Stimulated activated CD8-positive, alpha-beta memory T cell treated with anti-CD3 and anti-CD28 coated beads, Interleukin-15, amount 100 ng/mL, for 1 hour (primary cell): ENCODE results near the gene SPRYD7.
"Not testable (repeated sequence)": the region's sequence is repeated elsewhere in the genome, so short reads cannot be mapped to it uniquely, and the experiment has no call there.

Experiments
- DNase-seq: peaks from one replicate; pipeline ENCODE4 v3.0.0-alpha.2; 2020; ENCODE audit warnings: low read depth

Gene SPRYD7

DNA sequence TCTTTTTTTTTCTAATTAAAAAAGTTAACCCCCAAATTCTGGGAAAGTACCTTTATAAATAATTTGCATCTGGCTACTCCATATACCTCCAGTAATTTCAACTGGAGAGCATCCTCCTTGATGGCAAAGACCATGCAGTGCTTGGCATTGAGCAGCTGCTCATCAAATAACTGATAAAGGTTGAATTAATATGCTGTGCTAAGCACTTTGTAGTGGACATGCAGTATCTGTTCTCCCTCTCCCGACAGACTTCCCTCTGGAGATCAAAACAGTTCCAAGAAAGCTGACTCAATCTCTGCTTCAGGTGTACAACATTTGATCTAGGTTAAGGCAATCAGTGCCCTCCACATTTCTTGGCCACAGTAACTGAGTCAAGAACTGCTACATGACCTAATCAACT is 3.3 kb downstream of the SPRYD7 start:
- DNase-seq: no peak

DNA sequence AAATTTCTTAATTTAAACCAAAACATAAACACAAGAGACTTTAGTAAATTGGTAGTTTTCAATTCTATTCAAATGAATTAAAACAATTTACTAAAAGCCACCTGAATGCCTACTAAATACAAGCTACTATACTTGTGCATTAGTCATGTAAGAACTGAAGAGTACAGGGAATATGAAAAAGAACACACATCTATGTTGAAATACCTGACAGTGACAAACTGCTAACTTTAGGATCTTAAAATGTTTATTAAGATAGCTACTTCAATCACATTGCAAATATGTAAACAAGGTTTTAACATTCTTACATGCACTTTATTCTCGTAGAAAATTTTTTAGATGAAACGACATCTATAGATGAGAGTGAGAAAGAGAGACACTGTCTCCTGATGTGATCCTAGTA is 4.1 kb downstream of the SPRYD7 start:
- no peak for DNase-seq

DNA sequence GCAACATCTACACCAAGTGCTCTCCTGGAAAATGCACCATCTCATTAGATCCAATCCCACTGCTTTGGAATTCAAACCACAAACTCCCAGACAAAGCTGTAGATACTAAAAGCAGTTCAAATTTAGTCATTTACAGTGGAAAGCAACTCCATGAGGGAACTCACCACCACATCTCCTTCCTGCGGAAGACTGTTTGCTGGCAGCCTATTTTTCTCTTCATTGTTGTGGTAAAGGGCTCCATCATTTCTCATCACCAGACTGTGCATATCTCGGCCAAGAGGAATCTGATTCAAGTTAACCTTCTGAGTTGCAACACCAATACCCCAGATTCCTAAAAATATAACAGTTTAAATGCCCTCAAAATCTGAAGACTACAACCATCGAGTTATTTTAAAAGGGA is 8.4 kb downstream of the SPRYD7 start:
- DNase-seq: no peak

DNA sequence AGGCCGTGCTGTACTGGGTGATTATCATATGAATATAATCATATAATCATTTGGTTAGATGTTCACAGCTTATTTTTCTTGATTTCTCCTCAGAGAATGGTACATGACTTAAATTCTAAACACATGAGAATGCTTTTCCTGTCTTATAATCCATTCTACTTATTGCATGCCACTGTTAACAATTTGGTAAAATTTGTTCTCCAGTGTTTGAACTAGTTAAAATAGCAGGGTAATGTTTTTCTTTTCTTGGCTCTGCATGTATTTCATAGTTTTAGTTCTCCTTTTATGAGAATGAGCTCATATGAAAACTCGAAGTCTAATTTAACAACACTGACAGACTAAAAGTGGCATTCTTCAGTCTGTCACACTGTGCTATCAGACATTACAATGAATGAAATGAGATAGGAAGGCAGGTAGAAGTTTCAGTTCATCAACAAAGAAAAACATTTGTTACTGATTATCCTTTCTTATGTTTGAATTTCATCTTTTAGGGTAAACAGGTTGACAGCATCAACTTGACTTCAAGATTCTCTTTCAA is 10.2 kb downstream of the SPRYD7 start:
- no peak for DNase-seq

DNA sequence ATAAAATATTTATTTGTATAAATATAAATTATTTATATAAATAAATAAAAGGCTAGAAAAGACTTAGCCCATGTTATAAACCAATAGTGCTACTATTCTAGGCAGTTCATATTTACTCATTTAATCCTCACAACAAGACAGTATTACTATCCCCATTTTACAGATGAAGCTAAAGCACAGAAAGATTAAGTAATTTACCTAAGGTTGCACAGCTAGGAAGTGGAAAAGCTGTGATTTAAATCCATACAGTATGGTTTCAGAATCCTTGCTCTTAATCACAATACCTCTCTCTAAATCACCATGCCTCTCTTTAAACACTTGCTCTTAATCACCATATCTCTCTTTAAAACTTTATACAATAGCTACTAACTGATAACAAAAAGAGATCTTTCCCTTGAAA is 13.8 kb downstream of the SPRYD7 start:
- no peak for DNase-seq

DNA sequence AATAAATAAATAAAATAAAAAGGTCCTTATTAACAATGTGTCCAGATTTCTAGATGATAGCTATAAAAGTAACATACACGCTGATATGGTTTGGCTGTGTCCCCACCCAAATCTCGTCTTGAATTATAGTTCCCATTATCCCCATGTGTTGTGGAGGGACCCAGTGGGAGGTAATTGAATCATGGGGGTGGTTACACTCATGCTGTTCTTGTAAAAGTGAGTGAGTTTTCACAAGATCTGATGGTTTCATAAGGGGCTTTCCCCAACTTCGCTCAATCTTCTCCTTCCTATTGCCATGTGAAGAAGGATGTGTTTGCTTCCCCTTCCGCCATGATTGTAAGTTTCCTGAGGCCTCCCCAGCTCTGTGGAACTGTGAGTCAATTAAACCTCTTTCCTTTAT is 15.2 kb downstream of the SPRYD7 start:
- DNase-seq: not testable (repeated sequence)

DNA sequence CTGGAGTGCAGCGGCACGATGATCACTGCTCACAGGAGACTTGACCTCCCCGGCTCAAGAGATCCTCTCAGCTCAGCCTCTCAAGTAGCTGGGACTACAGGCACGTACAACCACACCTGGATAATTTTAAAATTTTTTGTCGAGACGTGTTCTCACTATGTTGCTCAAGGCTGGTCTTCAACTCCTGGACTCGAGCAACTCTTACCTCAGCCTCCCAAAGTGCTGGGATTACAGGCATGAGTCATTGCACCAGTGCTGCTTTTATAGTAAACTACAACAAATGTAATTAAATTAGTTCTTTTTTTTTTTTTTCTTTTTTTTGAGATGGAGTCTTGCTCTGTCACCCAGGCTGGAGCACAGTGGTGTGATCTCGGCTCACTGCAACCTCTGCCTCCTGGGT is 18.0 kb downstream of the SPRYD7 start:
- not testable (repeated sequence) for DNase-seq

DNA sequence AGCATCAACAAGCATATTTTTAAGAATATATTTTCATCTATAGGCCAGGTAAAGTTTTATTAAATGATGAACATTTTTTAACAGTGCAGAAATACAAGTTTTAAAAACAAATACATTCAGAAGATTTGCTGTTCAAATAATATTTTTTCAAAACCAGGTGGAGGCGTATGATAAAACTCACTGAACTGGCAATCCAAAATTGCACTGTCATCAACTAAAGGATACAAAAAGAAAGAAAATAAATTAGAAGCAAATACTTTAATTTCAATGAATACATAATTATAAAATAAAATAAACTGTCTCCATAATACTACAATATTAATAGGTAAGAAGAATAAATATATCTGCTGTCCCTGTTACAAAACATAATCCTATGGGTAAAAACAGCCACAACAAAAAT is 21.2 kb downstream of the SPRYD7 start:
- no peak for DNase-seq

DNA sequence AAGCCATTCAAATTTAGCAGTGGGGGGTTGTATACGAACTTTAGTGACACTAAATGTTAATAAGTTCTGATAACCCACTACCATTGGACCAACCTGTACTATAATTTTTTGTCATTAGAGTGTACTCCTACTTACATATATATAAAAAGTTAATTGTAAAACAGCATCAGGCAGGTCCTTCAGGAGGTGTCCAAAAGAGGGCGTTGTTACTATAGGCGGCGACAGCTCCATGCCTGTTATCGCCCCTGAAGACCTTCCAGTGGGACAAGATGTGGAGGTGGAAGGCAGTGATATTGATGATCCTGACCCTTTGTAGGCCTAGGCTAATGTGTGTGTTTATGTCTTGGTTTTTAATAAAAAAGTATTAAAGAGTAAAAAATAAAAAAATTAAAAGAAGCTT is 27.5 kb downstream of the SPRYD7 start:
- DNase-seq: no peak

DNA sequence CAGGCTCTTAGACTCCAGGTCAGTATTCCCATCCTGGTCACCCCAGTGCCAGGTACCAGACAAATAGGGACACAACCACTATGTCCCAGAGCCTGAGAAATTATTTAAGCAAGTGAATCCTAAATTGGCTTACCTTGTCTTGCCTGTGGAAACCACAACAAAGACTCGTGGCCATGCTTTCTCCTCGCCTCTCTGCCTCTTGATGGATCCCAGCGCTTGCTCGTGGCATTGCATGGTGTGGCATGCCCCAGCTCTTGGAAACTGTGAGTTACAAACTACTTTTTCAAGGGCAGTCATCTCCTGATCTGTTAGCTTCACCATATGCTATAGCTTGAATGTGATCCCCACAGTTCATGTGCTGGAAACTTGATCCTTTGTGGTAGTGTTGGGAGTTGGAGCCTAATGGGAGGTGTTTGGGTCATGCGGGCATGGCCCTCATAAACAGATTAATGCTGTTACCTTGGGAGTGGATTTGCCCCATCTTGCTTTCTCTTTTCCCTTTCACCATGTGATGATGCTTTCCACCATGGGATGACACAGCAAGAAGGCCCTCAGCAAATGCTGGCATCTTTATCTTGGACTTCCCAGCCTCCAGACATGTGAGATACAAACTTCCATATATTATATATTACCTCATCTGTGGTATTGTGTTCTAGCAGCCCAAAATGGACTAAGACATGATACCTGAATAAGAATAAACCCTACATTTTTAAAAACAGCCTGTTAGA is 31.2 kb downstream of the SPRYD7 start:
- DNase-seq: no peak

DNA sequence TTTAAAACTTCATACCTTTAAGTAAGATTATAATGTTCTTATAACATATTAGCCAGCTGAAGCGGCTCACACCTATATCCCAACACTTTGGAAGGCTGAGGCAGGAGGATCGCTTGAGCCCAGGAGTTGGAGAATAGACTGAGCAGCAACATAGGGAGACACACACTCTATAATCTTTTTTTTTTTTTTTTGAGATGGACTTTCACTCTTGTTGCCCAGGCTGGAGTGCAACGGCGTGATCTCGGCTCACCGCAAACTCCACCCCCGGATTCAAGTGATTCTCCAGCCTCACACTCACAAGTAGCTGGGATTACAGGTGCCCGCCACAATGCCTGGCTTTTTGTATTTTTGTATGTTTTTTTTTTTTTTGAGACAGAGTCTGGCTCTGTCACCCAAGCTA is 37.3 kb downstream of the SPRYD7 start:
- no peak for DNase-seq

DNA sequence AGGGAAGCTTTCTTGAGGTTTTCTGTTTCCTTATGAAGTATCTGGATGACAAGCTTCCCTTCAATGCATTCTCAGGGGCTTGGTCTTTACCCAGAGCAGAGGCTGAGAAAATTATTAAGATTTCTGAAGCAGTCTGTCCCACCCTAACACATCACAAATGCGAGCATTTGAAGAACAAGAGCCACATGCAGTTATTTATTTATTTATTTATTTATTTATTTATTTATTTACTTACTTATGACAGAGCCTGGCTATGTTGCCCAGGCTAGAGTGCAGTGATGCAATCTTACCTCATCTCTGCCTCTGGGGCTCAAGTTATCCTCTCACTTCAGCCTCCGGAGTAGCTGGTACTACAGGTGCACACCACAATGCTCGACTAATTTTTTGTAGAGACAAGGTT is 38.4 kb downstream of the SPRYD7 start:
- no peak for DNase-seq

DNA sequence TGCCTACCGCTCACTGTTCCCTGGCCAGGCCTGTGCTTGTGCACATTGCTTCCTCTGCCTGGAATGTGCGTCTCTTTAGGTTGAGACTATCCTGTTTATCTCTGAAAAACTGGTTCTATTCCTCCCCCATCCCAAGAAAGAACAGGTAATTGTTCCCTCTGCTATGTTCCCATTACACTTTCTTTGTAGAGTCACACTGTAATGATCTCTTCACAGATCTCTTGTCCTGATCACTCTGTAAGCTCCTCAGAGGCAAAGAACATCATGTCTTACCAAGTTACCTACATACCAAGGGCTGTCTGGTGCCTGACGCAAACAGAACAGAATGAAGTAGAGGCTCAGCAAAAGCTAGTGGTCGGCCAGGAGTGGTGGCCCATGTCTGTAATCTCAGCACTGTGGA is 40.3 kb downstream of the SPRYD7 start:
- DNase-seq: no peak

DNA sequence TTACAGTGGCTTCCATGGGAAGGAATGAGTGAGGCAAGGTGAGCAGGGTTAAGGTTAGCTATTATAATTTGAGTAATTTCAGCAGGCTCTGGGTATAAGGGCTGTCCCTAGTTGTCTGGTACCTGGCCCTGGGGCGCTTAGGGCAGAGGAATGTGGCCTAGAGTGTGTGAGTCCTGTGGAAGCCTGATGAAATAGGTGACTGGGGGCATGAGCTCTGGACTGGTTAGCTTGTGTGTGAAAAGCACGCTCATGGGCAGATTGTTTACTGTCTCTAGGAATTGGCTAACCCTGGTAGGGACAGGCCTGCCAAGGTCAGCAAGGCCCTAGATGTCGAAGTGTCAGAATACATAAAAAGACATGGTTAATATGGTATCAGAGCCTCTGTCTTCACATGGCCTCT is 42.5 kb downstream of the SPRYD7 start:
- no peak for DNase-seq

DNA sequence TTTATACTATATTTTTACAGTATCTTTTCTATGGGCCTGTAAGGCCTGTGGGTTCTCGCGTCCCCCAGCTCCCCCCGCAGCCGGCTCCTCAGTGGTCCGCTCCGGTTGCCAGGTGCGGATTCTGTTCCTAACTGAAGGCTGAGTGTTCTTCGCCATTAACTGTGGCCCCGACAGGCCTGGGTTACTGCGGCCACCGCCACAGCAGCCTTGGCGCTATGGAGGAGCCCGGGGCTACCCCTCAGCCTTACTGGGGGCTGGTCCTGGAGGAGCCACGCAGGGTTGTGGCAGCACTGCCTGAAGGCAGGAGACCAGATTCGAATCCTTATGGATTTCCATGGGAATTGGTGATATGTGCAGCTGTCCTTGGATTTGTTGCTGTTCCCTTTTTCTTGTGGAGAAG is 45.8 kb downstream of the SPRYD7 start:
- no peak for DNase-seq

DNA sequence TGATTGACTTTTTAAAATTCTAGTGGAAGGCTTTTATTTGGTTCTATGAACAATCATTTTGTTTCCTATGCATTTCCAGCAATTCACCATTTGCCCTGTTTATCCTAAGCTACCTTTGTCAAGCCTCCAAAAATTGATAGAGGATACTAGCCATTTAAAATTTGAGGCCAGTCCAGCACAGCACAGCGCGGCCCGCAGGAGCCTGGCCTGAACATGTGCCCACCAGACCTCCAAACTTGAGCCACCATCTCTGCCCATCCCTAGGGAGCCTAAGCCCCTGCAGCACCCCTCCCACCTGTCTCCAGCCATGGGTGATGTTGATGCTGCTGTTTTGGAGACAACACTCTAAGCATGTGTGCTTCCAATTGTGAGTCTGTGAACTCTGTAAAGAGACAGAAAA is 57.5 kb downstream of the SPRYD7 start:
- DNase-seq: no peak

DNA sequence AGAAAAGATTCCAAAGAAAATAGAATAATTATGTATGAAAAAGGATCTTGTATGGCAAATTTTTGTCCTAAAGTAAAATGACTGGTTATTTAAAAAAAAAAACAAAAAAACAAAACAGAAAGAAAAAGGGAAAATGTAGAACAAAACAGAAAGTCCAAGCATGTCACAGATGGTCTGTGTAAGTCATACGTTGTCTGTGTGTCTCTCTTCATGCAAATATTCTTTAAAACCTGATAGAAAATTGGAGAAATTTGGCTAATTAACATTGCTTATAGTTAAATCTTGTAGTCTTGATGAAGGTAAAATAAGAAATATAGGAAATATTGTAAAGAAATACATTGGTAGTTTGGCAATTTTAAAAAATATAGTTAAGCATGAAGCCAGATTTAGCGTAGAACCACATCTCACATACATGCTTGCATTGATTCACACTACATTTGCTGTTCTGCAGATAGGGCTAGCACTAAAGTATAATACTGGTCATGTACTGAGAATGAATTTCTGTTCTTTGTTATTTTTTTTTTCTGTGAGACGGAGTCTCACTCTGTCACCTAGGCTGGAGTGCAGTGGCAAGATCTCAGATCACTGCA is 58.4 kb downstream of the SPRYD7 start:
- no peak for DNase-seq

DNA sequence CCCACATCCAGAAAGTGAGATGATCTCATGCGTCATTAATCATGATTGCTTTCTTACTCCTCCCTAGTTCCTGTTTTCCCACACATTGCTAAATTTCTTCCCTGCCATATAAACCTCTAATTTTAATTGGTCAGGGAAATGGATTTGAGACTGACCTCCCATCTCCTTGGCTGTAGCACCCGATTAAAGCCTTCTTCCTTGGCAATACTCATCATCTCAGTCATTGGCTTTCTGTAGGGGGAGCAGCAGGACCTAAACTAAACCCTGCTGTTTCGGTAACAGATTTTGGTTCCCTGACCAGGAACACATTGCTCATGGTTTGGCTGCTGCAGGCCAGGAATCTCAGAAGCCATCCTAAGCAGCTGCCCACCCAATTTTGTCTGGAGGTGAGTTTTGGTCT is 61.7 kb downstream of the SPRYD7 start:
- no peak for DNase-seq

DNA sequence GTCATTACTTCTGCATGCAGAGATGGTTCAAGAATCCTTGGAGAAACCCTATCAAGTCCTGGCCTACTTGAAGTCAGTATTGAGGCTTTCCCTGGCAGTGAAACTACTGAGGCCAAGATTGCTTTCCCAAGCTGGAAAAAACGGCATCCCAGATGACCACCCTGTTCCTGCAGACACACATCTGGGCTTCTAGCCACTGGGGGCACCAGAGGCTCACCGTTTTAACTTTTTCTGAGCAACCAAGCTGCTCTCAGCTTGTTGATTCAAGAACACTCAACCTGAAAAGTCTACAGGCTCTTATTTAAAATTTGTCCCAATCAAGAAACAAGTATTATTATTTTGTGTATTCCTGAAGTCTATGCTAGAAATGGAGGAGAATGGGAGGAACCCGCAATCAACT is 66.6 kb downstream of the SPRYD7 start:
- DNase-seq: no peak

DNA sequence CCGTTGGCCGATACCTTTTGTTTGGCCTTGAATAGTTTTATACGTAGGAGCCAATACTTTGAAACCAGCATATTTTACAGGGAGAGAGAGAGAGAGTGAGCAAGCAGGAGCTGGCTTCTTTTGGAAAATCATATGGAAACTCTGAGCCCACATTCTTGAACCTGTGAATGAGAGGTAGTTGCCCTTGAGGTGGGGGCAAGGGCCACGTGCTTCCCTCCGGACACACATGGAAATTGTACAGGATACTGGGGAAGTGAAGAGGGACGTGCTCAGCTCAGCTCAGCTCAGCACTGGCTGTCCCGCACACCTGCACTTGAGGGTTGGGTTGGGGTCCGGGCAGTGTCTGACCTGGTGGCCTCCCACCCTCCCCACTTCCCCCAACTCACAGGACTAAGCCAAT is 68.3 kb downstream of the SPRYD7 start:
- no peak for DNase-seq

DNA sequence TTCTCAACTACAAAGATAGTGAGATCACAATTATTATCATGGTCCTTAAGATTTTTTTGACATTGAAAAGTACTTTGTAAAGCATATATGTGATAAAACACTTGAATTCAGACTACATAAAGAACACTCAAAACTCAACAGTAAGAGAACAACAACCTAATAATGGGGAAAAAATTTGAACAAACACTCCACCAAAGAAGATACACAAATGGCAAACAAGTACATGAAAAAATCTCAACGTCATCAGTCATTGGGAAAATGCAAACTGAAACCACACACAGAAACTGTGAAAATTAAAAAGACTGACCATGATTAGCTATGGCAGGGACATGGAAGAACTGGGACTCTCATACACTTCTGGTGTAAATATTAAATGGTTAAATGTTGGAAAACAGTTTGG is 70.9 kb downstream of the SPRYD7 start:
- no peak for DNase-seq

DNA sequence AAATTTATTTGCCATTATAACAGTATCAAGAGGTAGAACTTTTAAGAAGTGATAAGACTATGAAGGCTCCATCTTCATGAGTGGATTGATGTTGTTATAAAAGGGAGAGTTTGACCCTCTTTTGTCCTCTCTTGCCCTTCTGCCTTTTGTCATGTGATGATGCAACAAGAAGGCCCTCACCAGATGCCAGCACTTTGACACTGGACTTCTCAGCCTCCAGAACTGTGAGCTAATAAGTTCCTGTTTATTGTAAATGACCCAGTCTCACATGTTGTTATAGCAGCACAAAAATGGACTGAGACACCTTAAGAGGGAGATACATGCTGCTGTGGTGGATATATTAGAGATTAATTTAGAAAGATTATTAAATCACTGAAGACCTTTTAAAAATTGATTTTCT is 71.6 kb downstream of the SPRYD7 start:
- DNase-seq: no peak
